GM13976 (cell line): ENCODE results near the gene NTRK3.
A peak's percentile ranks its signal among the peaks of the same experiment; 100 is the strongest.

Source experiments
- DNase-seq: peaks from one replicate; pipeline ENCODE4 v3.0.0; 2012; ENCODE audit warnings: low spot score
- CTCF ChIP-seq: IDR thresholded peaks from 2 replicates; pipeline ENCODE4 v1.5.1; 2012; ENCODE audit warnings: borderline replicate concordance, mild to moderate bottlenecking; ENCODE audit not compliant: insufficient read depth; ENCODE audit errors: extremely low read depth, missing control alignments, control extremely low read depth
- in situ Hi-C: fragments of 300-500 bp; cut with MboI; formaldehyde crosslinking; loops from one replicate; pipeline ENCODE4 v1.12.0; 2022; ENCODE audit warnings: low sequenced_read_pairs, mixed read lengths, inconsistent platforms; ENCODE audit not compliant: unreplicated experiment

Gene NTRK3

GRCh38 chr15:88252441-88252840 is 4.1 kb downstream of the NTRK3 start:
- in situ Hi-C loops = no loop called here
- no peak for TF ChIP-seq CTCF
- no peak for DNase-seq

- no peak for DNase-seq
- no peak for TF ChIP-seq CTCF
- in situ Hi-C loops = no loop called here
Measured at GRCh38 chr15:88250826-88251225, 5.7 kb downstream of the NTRK3 start.

GRCh38 chr15:88249220-88249619 is 7.3 kb downstream of the NTRK3 start:
- DNase-seq = no peak
- TF ChIP-seq CTCF = no peak
- in situ Hi-C loops = loop anchor here (25.0 kb wide), 3 partner anchors 112 to 1337 kb away; no protein-coding TSS in a partner anchor

GRCh38 chr15:88247914-88248313 is 8.6 kb downstream of the NTRK3 start:
- no peak for TF ChIP-seq CTCF
- in situ Hi-C loops = loop anchor here (25.0 kb wide), 3 partner anchors 111 to 1336 kb away; no protein-coding TSS in a partner anchor
- DNase-seq = no peak

- peak; percentile 94 for TF ChIP-seq CTCF
- in situ Hi-C loops = loop anchor here (25.0 kb wide), 3 partner anchors 110 to 1335 kb away; no protein-coding TSS in a partner anchor
- peak; percentile 85 for DNase-seq
Measured at GRCh38 chr15:88246666-88247446, 9.7 kb downstream of the NTRK3 start.

- TF ChIP-seq CTCF = no peak
- no peak for DNase-seq
- in situ Hi-C loops = loop anchor here (25.0 kb wide), 3 partner anchors 109 to 1334 kb away; no protein-coding TSS in a partner anchor
Measured at GRCh38 chr15:88246081-88246480, 10.5 kb downstream of the NTRK3 start.
